ENCODE measurements around the gene KCNQ2. TPM values are rescaled to one million over a fixed set of nuclear protein-coding genes. Genes with fewer than 3 reads are reported as not detected.

The KCNQ2 gene
- total RNA-seq, 1 experiment from 2014 or later: 0.38 TPM

DNA sequence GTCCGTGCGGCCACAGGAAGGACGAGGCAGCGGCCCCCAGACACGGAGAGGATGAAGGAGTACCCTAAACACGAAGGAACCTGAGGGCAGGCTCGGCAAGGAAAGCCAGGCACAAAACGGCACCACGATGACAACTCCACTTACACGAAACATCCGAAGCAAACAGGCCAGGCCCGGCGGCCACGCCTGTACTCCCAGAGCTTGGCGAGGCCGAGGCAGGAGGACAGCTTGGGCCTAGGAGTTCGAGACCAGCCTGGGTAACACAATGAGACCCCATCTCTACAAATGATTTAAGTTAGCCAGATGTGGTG is 13.4 kb downstream of the KCNQ2 start:
- TF ChIP-seq, protein P1, sequence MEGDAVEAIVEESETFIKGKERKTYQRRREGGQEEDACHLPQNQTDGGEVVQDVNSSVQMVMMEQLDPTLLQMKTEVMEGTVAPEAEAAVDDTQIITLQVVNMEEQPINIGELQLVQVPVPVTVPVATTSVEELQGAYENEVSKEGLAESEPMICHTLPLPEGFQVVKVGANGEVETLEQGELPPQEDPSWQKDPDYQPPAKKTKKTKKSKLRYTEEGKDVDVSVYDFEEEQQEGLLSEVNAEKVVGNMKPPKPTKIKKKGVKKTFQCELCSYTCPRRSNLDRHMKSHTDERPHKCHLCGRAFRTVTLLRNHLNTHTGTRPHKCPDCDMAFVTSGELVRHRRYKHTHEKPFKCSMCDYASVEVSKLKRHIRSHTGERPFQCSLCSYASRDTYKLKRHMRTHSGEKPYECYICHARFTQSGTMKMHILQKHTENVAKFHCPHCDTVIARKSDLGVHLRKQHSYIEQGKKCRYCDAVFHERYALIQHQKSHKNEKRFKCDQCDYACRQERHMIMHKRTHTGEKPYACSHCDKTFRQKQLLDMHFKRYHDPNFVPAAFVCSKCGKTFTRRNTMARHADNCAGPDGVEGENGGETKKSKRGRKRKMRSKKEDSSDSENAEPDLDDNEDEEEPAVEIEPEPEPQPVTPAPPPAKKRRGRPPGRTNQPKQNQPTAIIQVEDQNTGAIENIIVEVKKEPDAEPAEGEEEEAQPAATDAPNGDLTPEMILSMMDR (IDR thresholded peaks at IDR 0.05; ENCODE audit: unreplicated experiment): no peak
- Mint-ChIP-seq H3K36me3 (ENCODE audit: insufficient read depth, unreplicated experiment) (peaks cover 17% of the 10 kb centered on the region), H3K27me3 (ENCODE audit: unreplicated experiment) (peaks cover 100% of the 10 kb centered on the region), H3K4me3 (ENCODE audit: low read depth, unreplicated experiment) (no peak overlapping the region), H3K9me3 (ENCODE audit: low read depth, unreplicated experiment) (no peaks in the 10 kb centered on the region), H3K27ac (ENCODE audit: unreplicated experiment) (no peak overlapping the region), H3K4me1 (ENCODE audit: low read depth, unreplicated experiment) (peaks cover 22% of the 10 kb centered on the region)
- CTCF ChIA-PET: no interaction called here
- no peak for DNase-seq
- intact Hi-C loops (cut with micrococcal nuclease; ENCODE audit: unreplicated experiment): no loop called here
- BruUV-seq (replicated peaks): no TSS peak

DNA sequence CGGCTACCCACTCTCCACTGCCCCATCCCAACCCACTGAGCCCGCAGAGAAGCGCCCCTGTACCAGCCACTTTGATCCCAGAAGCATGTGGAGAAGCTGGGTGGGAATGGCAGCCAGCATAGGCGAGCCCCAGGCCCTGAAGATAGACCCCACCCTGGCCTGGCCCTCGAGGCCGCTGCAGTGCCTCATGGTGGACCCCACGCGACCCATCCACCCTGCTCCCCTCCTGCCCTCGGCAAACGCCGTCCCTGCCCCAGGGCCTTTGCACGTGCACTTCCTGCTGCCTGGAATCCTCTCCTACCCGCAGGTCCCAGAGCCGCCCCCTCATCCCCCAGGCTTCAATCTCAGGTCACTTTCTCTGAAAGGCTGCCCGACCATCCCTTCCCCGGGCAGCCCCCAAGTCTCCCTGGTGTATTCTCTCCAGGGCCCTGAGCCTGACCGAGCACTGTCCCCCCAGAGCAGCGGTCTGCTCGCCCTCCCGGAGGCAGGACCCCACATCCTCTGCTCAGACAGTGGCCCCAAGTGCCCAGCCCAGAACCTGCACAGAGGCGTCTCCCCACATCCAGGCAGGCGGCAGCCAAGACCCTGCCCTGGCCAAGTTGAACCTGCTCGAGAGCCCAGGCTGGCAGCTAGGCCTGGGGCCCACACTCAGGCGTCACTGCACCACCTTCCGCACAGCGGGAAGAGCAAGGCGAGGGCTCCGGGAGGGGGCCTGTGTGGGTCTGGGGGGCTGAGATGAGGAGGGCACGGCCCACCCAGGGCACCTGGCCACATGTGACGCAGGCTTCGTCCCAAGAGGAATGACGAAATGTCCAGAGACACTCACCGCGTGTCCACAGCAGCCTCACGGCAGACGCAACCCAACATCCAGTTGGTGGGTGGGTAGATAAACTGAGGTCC is 14.0 kb downstream of the KCNQ2 start:
- CTCF ChIA-PET: interaction anchor here (0.7 to 1.3 kb wide), 3 partner anchors 10 to 36 kb away, joined by 5 to 8 read pairs (median 6); no protein-coding TSS in a partner anchor
- no peak for DNase-seq
- Mint-ChIP-seq H3K4me1 (ENCODE audit: low read depth, unreplicated experiment) (peaks cover 17% of the 10 kb centered on the region), H3K27me3 (ENCODE audit: unreplicated experiment) (peaks cover 100% of the 10 kb centered on the region), H3K9me3 (ENCODE audit: low read depth, unreplicated experiment) (no peaks in the 10 kb centered on the region), H3K27ac (ENCODE audit: unreplicated experiment) (no peak overlapping the region), H3K4me3 (ENCODE audit: low read depth, unreplicated experiment) (peak overlapping the region; percentile 44), H3K36me3 (ENCODE audit: insufficient read depth, unreplicated experiment) (peaks cover 17% of the 10 kb centered on the region)
- no TSS peak for BruUV-seq (replicated peaks)
- intact Hi-C loops (cut with micrococcal nuclease; ENCODE audit: unreplicated experiment): no loop called here
- TF ChIP-seq, protein P1 (IDR thresholded peaks at IDR 0.05; ENCODE audit: unreplicated experiment): no peak

DNA sequence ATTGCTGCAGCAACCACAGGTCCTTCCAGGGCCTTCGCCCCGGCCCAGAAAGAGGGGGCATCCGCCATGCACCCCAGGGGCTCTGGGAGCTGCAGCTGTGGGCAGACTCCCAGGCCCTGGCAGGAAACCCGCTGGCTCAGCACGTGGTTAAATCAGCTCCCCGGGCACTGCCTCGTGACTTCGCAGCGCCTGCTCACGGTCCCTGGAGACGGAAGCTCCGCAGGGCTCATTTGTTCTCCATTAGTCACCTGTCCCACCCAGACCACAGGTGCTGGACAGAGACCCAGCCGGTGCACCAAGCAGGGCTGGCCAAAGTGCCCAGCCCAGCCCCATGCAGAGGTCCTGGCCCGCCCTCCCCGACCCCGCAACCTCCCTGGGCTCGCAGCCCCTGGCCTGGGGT is 14.7 kb downstream of the KCNQ2 start:
- TF ChIP-seq, protein P1 (IDR thresholded peaks at IDR 0.05; ENCODE audit: unreplicated experiment): no peak
- DNase-seq: peak; percentile 91
- H3K4me1 Mint-ChIP-seq (ENCODE audit: low read depth, unreplicated experiment): peaks cover 14% of the 10 kb centered on the region
- peaks cover 100% of the 10 kb centered on the region for H3K27me3 Mint-ChIP-seq (ENCODE audit: unreplicated experiment)
- H3K36me3 Mint-ChIP-seq (ENCODE audit: insufficient read depth, unreplicated experiment): peaks cover 17% of the 10 kb centered on the region
- no peaks in the 10 kb centered on the region for H3K9me3 Mint-ChIP-seq (ENCODE audit: low read depth, unreplicated experiment)
- H3K4me3 Mint-ChIP-seq (ENCODE audit: low read depth, unreplicated experiment): peak overlapping the region; percentile 44
- H3K27ac Mint-ChIP-seq (ENCODE audit: unreplicated experiment): peak overlapping the region; percentile 56
- intact Hi-C loops (cut with micrococcal nuclease; ENCODE audit: unreplicated experiment): no loop called here
- CTCF ChIA-PET: interaction anchor here (0.5 to 1.3 kb wide), 7 partner anchors 10 to 112 kb away, joined by 3 to 8 read pairs (median 5); partner anchors contain the start of gene PTK6
- no TSS peak for BruUV-seq (replicated peaks)

DNA sequence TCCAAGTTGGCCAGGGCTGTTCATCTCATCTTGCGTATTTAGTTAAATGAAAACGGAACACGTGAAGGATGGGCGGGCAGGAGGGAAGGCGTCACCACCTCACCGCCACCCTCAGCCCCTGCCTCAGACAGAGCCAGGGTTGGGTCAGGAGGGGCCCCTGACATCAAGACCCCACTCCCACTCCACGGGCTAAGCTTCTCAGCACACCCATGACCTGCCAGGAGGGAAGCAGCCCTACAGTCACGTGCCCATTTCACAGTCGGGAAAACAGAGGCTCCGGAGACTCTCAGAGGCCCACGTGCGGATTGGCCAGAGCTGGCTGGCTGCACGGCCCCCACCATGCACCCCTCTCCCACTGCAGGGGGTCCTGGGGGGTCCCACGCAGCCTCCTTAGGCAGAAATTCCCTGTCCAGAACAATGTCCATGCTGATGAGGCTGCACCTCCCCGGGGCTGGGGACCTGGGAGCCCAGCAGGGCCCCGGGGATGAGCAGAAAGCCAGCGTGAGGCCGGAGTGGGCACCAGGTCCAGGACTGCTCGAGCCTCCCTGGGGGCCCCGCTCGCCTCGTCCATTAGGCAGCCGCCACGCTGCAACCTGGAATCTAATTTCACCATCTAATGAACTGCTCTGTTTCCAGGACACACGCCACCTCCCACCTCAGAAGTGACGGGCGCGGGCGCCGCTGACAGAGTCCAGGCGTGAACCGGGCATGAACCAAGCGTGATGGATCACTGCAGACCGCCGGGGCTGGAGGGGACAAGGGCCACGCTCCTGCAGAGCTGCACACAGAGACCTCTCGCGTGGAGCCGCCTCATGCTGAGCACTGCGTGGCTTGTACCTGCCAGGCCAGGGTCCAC is 15.8 kb downstream of the KCNQ2 start:
- CTCF ChIA-PET: interaction anchor here (0.9 to 1.3 kb wide), 3 partner anchors 10 to 82 kb away, joined by 3 to 6 read pairs (median 5); partner anchors contain the start of gene PTK6
- no peak for DNase-seq
- Mint-ChIP-seq H3K36me3 (ENCODE audit: insufficient read depth, unreplicated experiment) (peaks cover 17% of the 10 kb centered on the region), H3K4me1 (ENCODE audit: low read depth, unreplicated experiment) (peaks cover 14% of the 10 kb centered on the region), H3K4me3 (ENCODE audit: low read depth, unreplicated experiment) (no peak overlapping the region), H3K27me3 (ENCODE audit: unreplicated experiment) (peaks cover 100% of the 10 kb centered on the region), H3K9me3 (ENCODE audit: low read depth, unreplicated experiment) (no peaks in the 10 kb centered on the region), H3K27ac (ENCODE audit: unreplicated experiment) (no peak overlapping the region)
- TF ChIP-seq, protein P1 (IDR thresholded peaks at IDR 0.05; ENCODE audit: unreplicated experiment): no peak
- intact Hi-C loops (cut with micrococcal nuclease; ENCODE audit: unreplicated experiment): no loop called here
- no TSS peak for BruUV-seq (replicated peaks)
